ENCODE data around the gene SGSM2. TPM values are rescaled to one million over a fixed set of nuclear protein-coding genes. Genes with fewer than 3 reads are reported as not detected.

SGSM2 gene
- total and polyA plus RNA-seq, 2 of the 8 experiments (the other 6 are each of a cell fraction or from before 2014, with no cell fraction given) = 44.5 to 77.7 TPM

GRCh38 chr17:2292100-2292499 is 45.2 kb upstream of the SGSM2 start:
- Histone ChIP-seq H3K23me2 (ENCODE audit: low read depth, low read length) (peaks cover 2% of the 10 kb centered on the region; the same call in 1 of the 2 replicates), H3K56ac (replicated peaks; ENCODE audit: insufficient read length, low read depth, low read length) (no peak overlapping the region), H3K4me2 (ENCODE audit: insufficient read depth in 1 of 2, low read depth in 2 of 2, low read length in 2 of 2) (no peak overlapping the region), H3K27ac (ENCODE audit: low read depth, low read length) (no peak overlapping the region), H3K27me3 (replicated peaks in 1 of 4; ENCODE audit: control insufficient read depth in 3 of 4, extremely low read depth in 1 of 4, insufficient read depth in 3 of 4, low read length in 3 of 4) (no peaks in the 10 kb centered on the region), H2BK20ac (ENCODE audit: low read length) (no peak overlapping the region), H2BK120ac (replicated peaks; ENCODE audit: low read depth, low read length) (no peak overlapping the region), H2AFZ (ENCODE audit: low read length) (no peak overlapping the region), H3K18ac (ENCODE audit: extremely low read depth, low read length) (no peak overlapping the region), H2AK5ac (ENCODE audit: low read depth, low read length) (no peak overlapping the region), H2BK5ac (ENCODE audit: low read depth, low read length) (no peak overlapping the region), H3K9me3 (ENCODE audit: insufficient read depth in 2 of 2, low read depth in 1 of 2, low read length in 1 of 2) (no peaks in the 10 kb centered on the region), H4K5ac (ENCODE audit: insufficient read length, low read depth, low read length) (no peak overlapping the region), H2BK15ac (ENCODE audit: low read length) (no peak overlapping the region), H3K9ac (replicated peaks in 1 of 4; ENCODE audit: extremely low read depth in 1 of 4, low read depth in 3 of 4, low read length in 3 of 4) (no peak overlapping the region), H3K79me2 (ENCODE audit: control insufficient read depth in 1 of 2, insufficient read depth in 2 of 2, low read length in 2 of 2) (0 out of 4 replicates have a peak, but pooled peaks cover 0 to 4% of the 10 kb centered on the region in 2 experiments), H3K79me1 (ENCODE audit: low read depth, low read length) (peaks cover 6% of the 10 kb centered on the region; the same call in 1 of the 2 replicates), H3K4me3 (ENCODE audit: extremely low read depth in 1 of 4, insufficient read depth in 2 of 4, low read depth in 3 of 4, low read length in 4 of 4) (no peak overlapping the region), H4K91ac (replicated peaks; ENCODE audit: insufficient read length, low read length) (no peak overlapping the region), H3K4ac (replicated peaks; ENCODE audit: insufficient read length, low read depth, low read length) (no peak overlapping the region), H3K36me3 (ENCODE audit: control insufficient read depth in 2 of 4, insufficient read depth in 4 of 4, low read length in 3 of 4) (peaks cover 10 to 44% (median 26%) of the 10 kb centered on the region in 4 experiments), H4K20me1 (replicated peaks in 1 of 2; ENCODE audit: control insufficient read depth in 1 of 2, insufficient read depth in 2 of 2, low read length in 2 of 2) (peaks cover 3 to 8% of the 10 kb centered on the region in 2 experiments), H2BK12ac (ENCODE audit: low read depth, low read length) (no peak overlapping the region), H4K8ac (ENCODE audit: extremely low read depth, insufficient read depth, low read length) (no peak overlapping the region), H3K4me1 (replicated peaks in 1 of 4; ENCODE audit: control insufficient read depth in 3 of 4, insufficient read depth in 4 of 4, low read length in 3 of 4) (no peaks in the 10 kb centered on the region), H3K23ac (ENCODE audit: insufficient read length) (no peak overlapping the region), H3K14ac (ENCODE audit: insufficient read length) (no peak overlapping the region)
- WGBS, 2 experiments (ENCODE audit: extremely low coverage in 1 of 2, insufficient coverage in 1 of 2, insufficient read length in 1 of 2, insufficient replicate concordance in 2 of 2, low coverage in 1 of 2, low lambda C conversion rate in 2 of 2, missing lambda C conversion rate in 1 of 2) = 81% methylated on average over 2 of the region's 2 CpGs; no CpG with 5 or more reads in 1 of the 2 experiments
- DNase-seq (ENCODE audit: low read depth in 1 of 2, low spot score in 2 of 2) (no peak), FAIRE-seq (no peak)
- POLR2A ChIA-PET (ENCODE audit: partially characterized antibody) = no interaction called here
- TF ChIP-seq ASH2L (IDR thresholded peaks at IDR 0.05; ENCODE audit: low read length) = no peak
- no peak for TF ChIP-seq RFX5 (IDR thresholded peaks at IDR 0.05; ENCODE audit: borderline replicate concordance, low read depth, low read length)
- TF ChIP-seq SP1 (IDR thresholded peaks at IDR 0.05; ENCODE audit: low read depth, low read length) = no peak
- TF ChIP-seq, protein P1, sequence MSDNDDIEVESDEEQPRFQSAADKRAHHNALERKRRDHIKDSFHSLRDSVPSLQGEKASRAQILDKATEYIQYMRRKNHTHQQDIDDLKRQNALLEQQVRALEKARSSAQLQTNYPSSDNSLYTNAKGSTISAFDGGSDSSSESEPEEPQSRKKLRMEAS (IDR thresholded peaks at IDR 0.05) = no peak
- no peak for TF ChIP-seq TEAD4 (IDR thresholded peaks at IDR 0.05; ENCODE audit: low read depth, low read length)
- TF ChIP-seq HDAC6 (IDR thresholded peaks at IDR 0.05; ENCODE audit: low read depth, low read length) = no peak
- TF ChIP-seq SAP30 (IDR thresholded peaks at IDR 0.05; ENCODE audit: insufficient read depth, insufficient replicate concordance, low read length) = no peak
- TF ChIP-seq BACH1 (IDR thresholded peaks at IDR 0.05; ENCODE audit: low read length) = no peak
- CTCF ChIA-PET (ENCODE audit: partially characterized antibody) = interaction anchor here (1.0 to 1.3 kb wide), 2 partner anchors 9 to 11 kb away, joined by 3 to 5 read pairs; no protein-coding TSS in a partner anchor

Measured in H1 (cell line).